Right renal cortex interstitium (tissue), 3 donors: ENCODE measurements around the gene TNFRSF18. TPM values are rescaled to one million over a fixed set of nuclear protein-coding genes. Genes with fewer than 3 reads are reported as not detected.
"Not testable (repeated sequence)": the region's sequence is repeated elsewhere in the genome, so short reads cannot be mapped to it uniquely, and the experiment has no call there.

ENCODE experiments used
- DNase-seq, 3 donors: peaks; one replicate each; pipeline ENCODE4 v3.0.0-alpha.2; 2013; ENCODE audit warnings: low read depth in 3 of 3, low spot score in 2 of 3
- polyA plus RNA-seq, 3 donors: library from polyadenylated mRNA; unstranded; fragments of 120-200 nt; gene quantifications; one replicate each; pipeline ENCODE4 v1.2.1, GENCODE V29; 2013; ENCODE audit not compliant: insufficient read length in 3 of 3

Gene TNFRSF18
- polyA plus RNA-seq, 3 donors, result 0.33 to 0.68 TPM; not detected in 1

DNA sequence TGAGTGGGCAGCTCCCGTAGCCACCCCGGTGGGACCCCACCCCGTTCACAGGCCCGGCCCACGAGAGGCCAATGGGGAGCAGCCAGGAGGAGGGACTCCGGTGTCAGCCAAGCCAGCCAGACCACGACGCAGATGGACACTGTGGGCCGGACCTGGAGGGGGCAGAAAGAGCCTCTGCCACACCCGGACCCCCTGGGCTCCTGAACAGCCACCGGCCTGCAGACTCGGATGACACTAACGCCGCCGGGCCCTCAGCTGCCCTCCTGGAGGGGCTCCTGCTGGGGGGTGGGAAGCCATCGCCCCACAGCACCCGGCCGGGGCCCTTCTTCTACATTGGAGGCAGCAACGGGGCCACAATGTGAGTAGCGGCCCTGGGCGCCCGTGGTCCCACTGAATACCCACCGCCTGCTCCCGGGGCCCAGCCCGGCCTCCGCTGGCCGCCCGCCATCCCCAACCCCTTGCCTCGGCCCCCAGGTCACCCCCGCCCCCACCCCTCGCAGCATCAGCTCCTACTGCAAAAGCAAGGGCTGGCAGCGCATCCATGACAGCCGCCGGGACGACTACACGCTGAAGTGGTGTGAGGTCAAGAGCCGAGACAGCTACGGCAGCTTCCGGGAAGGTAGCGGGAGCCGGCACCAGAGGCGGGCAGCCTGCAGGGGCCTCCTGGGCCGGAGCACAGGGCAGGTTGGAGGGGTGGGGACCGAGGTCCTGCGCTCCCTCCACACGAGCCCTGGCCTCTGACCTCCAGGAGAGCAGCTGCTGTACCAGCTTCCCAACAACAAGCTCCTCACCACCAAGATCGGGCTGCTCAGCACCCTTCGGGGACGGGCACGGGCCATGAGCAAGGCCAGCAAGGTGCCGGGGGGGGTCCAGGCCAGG lies 26.2 kb downstream of the TNFRSF18 start:
- DNase-seq, result no peak

- DNase-seq, result no peak
Measured at GRCh38 chr1:1179346-1179982, 26.9 kb downstream of the TNFRSF18 start.

- DNase-seq, result no peak
Measured at GRCh38 chr1:1178794-1179331, 27.5 kb downstream of the TNFRSF18 start.

DNA sequence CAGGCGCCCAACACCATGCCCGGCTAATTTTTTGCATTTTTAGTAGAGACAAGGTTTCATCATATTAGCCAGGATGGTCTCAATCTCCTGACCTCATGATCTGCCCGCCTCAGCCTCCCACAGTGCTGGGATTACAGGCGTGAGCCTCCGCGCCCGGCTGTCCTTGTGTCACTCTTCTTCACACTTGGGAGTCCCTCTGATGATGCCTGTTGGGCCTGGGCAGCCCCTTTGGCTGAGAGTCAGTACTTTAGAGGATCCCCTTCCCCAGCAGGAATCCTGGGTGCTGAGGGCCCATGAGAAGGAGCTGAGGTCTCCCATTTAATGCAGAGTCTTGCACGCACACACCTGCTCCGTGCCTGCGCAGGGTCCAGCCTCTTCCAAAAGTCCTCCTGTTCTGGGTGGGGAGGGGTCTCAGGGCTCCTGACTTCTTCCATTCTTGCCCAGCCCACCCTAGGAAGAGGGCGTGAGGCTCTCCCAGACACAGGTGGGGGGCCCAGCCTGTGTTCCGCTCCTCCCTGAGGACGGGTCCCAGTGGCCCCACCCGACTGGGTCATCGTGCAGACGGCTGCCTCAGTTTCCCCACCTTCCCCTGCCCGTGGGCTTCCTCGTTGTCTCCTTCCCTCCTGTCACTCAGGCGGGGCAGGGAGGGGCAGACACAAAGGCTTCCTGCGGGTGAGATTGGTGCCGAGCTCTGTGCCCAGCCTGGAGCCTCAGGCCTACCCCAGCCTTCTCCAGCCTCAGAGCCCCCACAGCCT lies 28.8 kb downstream of the TNFRSF18 start:
- no peak for DNase-seq

DNA sequence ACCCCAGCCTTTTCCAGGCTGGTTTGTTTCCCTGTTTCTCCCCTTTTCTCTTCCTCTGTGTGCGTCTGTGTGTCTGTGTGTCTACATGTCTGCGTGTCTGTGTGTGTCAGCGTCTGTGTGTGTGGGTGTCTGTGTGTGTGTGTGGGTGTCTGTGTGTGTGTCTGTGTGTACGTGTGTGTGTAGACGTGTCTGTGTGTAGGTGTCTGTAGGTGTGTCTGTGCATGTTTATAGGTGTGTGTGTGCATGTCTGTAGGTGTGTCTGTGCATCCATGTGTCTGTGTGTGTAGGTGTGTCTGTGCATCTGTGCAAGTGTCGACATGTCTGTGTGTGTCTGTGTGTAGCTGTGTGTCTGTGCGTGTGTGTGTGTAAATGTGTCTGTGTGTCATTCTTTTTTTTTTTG lies 29.5 kb downstream of the TNFRSF18 start:
- no peak for DNase-seq

GRCh38 chr1:1176063-1176761 lies 30.2 kb downstream of the TNFRSF18 start:
- not testable (repeated sequence) for DNase-seq

- DNase-seq, result no peak
Measured at GRCh38 chr1:1175221-1176062, 30.9 kb downstream of the TNFRSF18 start.

DNA sequence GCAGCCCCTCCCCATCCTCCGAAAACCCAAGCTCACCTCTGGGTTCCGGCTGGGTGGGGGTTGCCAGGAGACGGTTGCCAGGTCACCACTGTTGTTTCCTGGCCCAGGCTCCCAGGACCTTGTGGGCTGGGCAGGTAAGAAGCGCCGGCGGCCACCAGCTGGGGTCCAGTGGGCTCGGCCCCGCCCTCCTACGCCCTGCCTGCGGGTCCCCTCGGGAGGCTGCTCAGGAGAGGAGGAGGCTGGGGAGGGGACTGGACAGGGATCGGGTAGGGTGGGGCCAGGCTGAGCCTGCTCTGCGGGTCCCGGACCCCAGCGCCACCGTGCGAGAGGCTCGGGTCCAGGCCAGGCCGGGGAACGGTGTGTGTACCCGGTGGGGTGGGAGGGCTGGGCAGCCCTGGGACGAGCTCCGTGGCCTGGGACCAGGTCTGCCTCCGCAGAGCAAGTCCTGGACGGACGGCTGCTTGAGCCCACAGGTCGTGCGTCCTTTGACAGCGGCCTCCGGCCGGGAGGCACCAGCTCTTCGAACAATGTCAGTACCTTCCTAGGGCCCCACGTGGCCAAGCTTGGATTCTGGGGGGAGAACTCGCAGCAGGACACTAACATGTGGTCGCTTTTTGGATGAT lies 32.5 kb downstream of the TNFRSF18 start, which contains the start of gene TTLL10:
TSS of gene TTLL10 (plus strand) at position 88 of the 623 bp plus-strand sequence. CDS start 5,336 bp downstream, outside the sequence.
- DNase-seq, result no peak

- DNase-seq, result no peak
Measured at GRCh38 chr1:1173061-1173792, 33.2 kb downstream of the TNFRSF18 start.

GRCh38 chr1:1171546-1172340 lies 34.6 kb downstream of the TNFRSF18 start:
- no peak for DNase-seq

GRCh38 chr1:1171161-1171545 lies 35.2 kb downstream of the TNFRSF18 start:
- no peak for DNase-seq

DNA sequence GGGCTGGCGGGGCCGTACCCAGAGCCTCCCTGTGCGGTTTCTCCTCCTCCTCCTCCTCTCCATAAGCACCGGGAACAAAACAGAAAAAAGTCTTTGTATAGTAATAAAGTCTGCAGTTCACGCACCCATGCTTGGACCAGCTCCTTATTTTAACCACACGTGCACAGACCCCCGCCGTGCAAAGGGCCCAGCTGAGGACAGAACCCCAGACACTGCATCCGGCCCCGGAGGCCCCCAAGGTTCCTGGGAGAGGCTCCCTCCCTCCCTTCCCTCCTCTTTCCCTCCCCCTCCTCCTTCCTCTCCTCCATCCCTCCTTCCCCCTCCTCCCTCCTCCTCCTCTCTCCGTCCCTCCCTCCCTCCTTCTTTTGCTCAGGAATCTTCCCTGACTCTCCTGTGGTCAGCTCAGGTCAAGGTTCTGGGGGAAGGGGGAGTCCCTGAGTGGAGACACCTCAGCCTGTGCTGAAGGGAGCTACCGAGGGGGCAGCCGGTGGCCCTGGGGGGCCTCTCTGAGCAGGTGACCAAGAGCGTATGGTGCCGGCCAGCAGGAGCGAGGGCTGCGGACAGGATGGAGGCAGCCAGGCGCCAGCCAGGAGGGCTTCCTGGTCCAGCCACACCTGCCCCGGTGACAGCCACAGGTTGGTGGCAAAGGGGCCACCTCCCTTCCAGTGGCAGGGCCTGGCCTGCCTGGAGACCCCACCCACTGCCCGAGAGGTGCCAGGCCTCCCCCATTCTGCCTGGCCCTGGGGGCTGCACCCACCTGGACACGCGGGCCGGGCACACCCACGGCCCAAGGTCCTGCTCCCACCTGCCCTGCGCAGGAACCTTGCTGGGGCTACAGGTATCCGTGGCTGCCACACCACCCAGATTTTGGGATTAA lies 35.9 kb downstream of the TNFRSF18 start:
- no peak for DNase-seq

- no peak for DNase-seq
Measured at GRCh38 chr1:1169429-1170214, 36.8 kb downstream of the TNFRSF18 start.

DNA sequence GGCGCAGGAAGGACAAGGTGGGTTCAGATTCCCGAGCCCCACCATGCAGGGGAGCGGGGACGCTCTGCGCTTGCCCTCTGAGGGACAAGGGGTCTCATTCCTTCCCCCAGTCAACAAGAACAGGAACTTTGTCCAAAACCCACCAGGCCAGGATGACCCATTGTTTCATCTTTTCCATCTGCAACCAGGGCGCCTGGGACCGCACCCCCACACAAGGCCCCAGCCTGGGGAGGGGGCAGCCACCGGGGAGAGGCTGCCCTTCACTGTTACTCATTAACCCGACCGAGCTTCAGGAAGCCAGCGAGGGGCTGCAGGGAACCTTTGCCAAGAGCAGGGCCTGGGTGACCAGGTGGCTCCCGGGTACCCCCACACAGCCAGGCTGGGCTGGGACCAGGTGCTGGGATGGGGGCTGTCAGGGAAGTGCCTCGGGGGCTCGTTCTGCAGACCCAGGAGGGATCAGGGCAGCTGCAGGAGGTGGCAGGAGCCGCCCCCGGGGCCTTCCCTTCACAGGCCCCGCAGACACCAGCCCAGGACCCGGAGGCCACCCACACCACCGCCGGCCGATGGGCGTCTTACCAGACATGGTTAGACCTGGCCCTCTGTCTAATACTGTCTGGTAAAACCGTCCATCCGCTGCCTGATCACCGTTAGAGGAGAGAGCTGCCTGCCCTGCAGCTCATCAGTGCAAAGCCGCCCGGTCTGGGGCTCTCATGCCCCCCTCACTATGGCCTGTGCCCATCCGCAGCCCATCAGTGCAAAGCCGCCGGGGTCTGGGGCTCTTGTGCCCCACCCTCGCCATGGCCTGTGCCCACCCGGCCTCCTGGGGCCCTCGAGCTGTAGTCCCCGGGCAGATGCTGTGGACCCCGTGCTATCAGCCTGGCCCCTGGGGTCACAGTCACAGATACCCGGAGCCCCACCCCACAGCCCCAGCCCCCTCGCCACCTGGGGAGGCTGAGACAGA lies 37.7 kb downstream of the TNFRSF18 start:
- DNase-seq, result no peak
